OCI-LY7 (cell line): ENCODE data around the gene FCHSD2.

Source experiments
- CTCF ChIP-seq: fragments of 200-600 bp; sonication (generic); conservative IDR thresholded peaks from 2 replicates; pipeline ENCODE4 v1.5.1; 2014; ENCODE audit warnings: mild to moderate bottlenecking, antibody characterized with exemption, low read length, moderate library complexity, mixed read lengths
- EZH2phosphoT487 ChIP-seq: fragments of 200-600 bp; sonication (generic); IDR thresholded peaks from 2 replicates; pipeline ENCODE4 v1.6.1; 2018; ENCODE audit warnings: low read depth, borderline replicate concordance, mild to moderate bottlenecking, mixed run types, antibody characterized with exemption, low read length, moderate library complexity, mixed read lengths

- no peak for TF ChIP-seq CTCF
- no peak for TF ChIP-seq EZH2phosphoT487
These were observed 182.0 kb downstream of the FCHSD2 start for GRCh38 chr11:72959998-72960731.
